Panc1 (cell line): ENCODE data around the gene GMNC. TPM values are rescaled to one million over a fixed set of nuclear protein-coding genes. Genes with fewer than 3 reads are reported as not detected.

Experiments used
- ATAC-seq: fragments of 200-7000 bp; cut with Tn5 transposase; 2 replicates; pipeline ENCODE4 v1.9.1; 2020; ENCODE audit warnings: mild to moderate bottlenecking, moderate library complexity
- BruUV-seq: library from RNA; stranded (reverse); fragments of 400-500 nt; replicated peaks from 2 replicates; lab custom pipeline; 2021; lab: Mats Ljungman, UMichigan
- CTCF ChIA-PET: fragments of 300-600 bp; sonication (Branson Sonifier 250); formaldehyde crosslinking; loops from one replicate; lab custom pipeline; 2022; ENCODE audit warnings: antibody characterized with exemption; lab: Charles Lee
- POLR2A ChIA-PET: fragments of 300-600 bp; sonication (Branson Sonifier 250); formaldehyde crosslinking; loops from one replicate; lab custom pipeline; 2022; ENCODE audit warnings: antibody characterized with exemption; lab: Charles Lee
- DNase-seq: peaks from one replicate; pipeline ENCODE4 v3.0.0-alpha.2; 2010; ENCODE audit warnings: low read depth, low spot score
- H3K27ac ChIP-seq: 2 replicates; pipeline ENCODE4 v1.5.1; 2011; ENCODE audit warnings: mild to moderate bottlenecking, low read length, inconsistent platforms
- H3K27me3 ChIP-seq: fragments of 200-500 bp; sonication (Bioruptor generic); 2 replicates; pipeline ENCODE4 v1.6.0; 2014; ENCODE audit warnings: low read length, inconsistent platforms; ENCODE audit not compliant: control insufficient read depth, insufficient read depth
- H3K36me3 ChIP-seq: fragments of 200-500 bp; sonication (Bioruptor generic); 2 replicates; pipeline ENCODE4 v1.5.1; 2014; ENCODE audit warnings: inconsistent platforms, mild to moderate bottlenecking, low read length, moderate library complexity; ENCODE audit not compliant: control insufficient read depth, insufficient read depth
- H3K4me1 ChIP-seq: 2 replicates; pipeline ENCODE4 v1.5.1; 2011; ENCODE audit warnings: inconsistent platforms, mild to moderate bottlenecking, low read length, moderate library complexity; ENCODE audit not compliant: control insufficient read depth, insufficient read depth
- H3K4me3 ChIP-seq, 2 experiments: 2 replicates each; pipeline ENCODE4 v1.5.1; 2011 to 2012; ENCODE audit warnings: low read depth in 2 of 2, low read length in 2 of 2, mild to moderate bottlenecking in 2 of 2, inconsistent platforms in 1 of 2, moderate library complexity in 1 of 2
- H3K9me3 ChIP-seq: fragments of 200-500 bp; sonication (Bioruptor generic); 2 replicates; pipeline ENCODE4 v1.5.1; 2014; ENCODE audit warnings: low read depth, mild to moderate bottlenecking, inconsistent platforms, low read length, moderate library complexity; ENCODE audit not compliant: control insufficient read depth, insufficient read depth
- POLR2AphosphoS5 ChIP-seq: IDR thresholded peaks from 2 replicates; pipeline ENCODE4 v1.6.1; 2012; ENCODE audit warnings: mild to moderate bottlenecking, low read depth, low read length, moderate library complexity
- REST ChIP-seq, 2 experiments: IDR thresholded peaks; 2 replicates each; pipeline ENCODE4 v1.6.1; 2011 to 2012; ENCODE audit warnings: low read depth in 2 of 2, control low read depth in 1 of 2, low read length in 1 of 2, mild to moderate bottlenecking in 1 of 2, moderate library complexity in 1 of 2; ENCODE audit not compliant: insufficient read depth in 1 of 2
- SIN3A ChIP-seq: IDR thresholded peaks from 2 replicates; pipeline ENCODE4 v1.6.1; 2012; ENCODE audit warnings: low read depth, mild to moderate bottlenecking, low read length, moderate library complexity, borderline replicate concordance; ENCODE audit not compliant: insufficient read depth
- TCF7L2 ChIP-seq: IDR thresholded peaks from 2 replicates; pipeline ENCODE4 v1.6.1; 2011; ENCODE audit warnings: mild to moderate bottlenecking, low read depth, low read length, inconsistent platforms
- in situ Hi-C: cut with HindIII; loops from 2 replicates; pipeline ENCODE4 v1.10.0; 2016; ENCODE audit warnings: low sequenced_read_pairs, low pct_unique_long_range_greater_than_20kb
- intact Hi-C: fragments of 100-400 bp; cut with micrococcal nuclease; formaldehyde crosslinking; loops from one replicate; pipeline ENCODE4 v1.10.0; 2022; ENCODE audit not compliant: unreplicated experiment
- total RNA-seq: library from RNA; stranded (reverse); gene quantifications from one replicate; pipeline ENCODE4 v1.2.1, GENCODE V29; 2021; ENCODE audit not compliant: unreplicated experiment
- TF ChIP-seq, protein P1 (sequence below): fragments of 450-650 bp; IDR thresholded peaks from 2 replicates; pipeline ENCODE4 v1.5.1; 2017; ENCODE audit warnings: mild to moderate bottlenecking

GMNC gene
- total RNA-seq, 1 experiment from 2014 or later = not detected

- H3K27me3 ChIP-seq = no peaks in the 10 kb centered on the region
- POLR2A ChIA-PET = no interaction called here
Measured at GRCh38 chr3:190809351-190809750, 53.1 kb downstream of the GMNC start.

DNA sequence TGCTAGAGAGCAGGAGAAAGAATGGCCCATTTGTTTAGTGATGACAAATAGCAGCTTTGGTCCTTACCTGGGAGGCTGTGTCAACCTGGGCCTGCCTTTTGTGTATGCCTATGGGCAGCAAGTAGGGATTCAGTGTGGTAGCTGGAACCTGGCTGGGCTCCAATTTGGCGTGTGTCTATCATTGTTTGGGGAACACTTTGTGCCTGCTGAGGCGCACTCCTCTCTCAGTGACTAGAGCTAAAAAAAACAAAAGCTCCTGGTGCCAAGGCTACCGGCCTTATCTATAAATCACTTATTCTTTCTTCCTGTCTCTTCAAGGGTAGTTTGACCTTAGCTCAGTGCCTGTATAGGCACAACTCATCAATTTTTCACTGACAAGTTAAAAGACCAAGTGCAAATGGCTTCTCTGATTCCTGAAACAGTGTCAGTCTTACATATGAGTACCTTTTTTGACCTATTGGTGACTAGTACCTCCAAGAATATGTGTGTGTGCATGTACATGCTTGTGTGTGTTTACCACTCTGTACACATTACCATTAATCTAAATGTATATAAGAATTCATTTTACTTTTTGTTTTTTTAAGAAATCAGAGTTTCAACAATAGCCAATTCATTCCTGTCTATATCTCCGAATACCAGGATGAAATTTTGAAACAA is 54.6 kb downstream of the GMNC start:
- DNase-seq = no peak
- intact Hi-C loops (no loop called here), in situ Hi-C loops (no loop called here)
- POLR2A ChIA-PET = interaction anchor here (0.7 kb wide), 1 partner anchor 244 kb away, joined by 3 read pairs; no protein-coding TSS in a partner anchor
- Histone ChIP-seq H3K27me3 (no peaks in the 10 kb centered on the region), H3K9me3 (no peaks in the 10 kb centered on the region), H3K4me3 (no peak overlapping the region), H3K27ac (no peak overlapping the region), H3K36me3 (no peaks in the 10 kb centered on the region), H3K4me1 (peaks cover 4% of the 10 kb centered on the region; the same call in 1 of the 2 replicates)
- ATAC-seq = no peak
- TF ChIP-seq, protein P1, sequence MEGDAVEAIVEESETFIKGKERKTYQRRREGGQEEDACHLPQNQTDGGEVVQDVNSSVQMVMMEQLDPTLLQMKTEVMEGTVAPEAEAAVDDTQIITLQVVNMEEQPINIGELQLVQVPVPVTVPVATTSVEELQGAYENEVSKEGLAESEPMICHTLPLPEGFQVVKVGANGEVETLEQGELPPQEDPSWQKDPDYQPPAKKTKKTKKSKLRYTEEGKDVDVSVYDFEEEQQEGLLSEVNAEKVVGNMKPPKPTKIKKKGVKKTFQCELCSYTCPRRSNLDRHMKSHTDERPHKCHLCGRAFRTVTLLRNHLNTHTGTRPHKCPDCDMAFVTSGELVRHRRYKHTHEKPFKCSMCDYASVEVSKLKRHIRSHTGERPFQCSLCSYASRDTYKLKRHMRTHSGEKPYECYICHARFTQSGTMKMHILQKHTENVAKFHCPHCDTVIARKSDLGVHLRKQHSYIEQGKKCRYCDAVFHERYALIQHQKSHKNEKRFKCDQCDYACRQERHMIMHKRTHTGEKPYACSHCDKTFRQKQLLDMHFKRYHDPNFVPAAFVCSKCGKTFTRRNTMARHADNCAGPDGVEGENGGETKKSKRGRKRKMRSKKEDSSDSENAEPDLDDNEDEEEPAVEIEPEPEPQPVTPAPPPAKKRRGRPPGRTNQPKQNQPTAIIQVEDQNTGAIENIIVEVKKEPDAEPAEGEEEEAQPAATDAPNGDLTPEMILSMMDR = no peak
- TF ChIP-seq TCF7L2 (no peak), SIN3A (no peak), REST (IDR thresholded peaks at IDR 0.05; ENCODE audit: insufficient read depth in 1 of 2, low read depth in 2 of 2, low read length in 1 of 2) (no peak), POLR2AphosphoS5 (no peak)
- BruUV-seq = no TSS peak
- CTCF ChIA-PET = no interaction called here

More at GRCh38 chr3:190809351-190809750, 53.1 kb downstream of the GMNC start:
- intact Hi-C loops = no loop called here
- no peak for DNase-seq
- Histone ChIP-seq H3K27ac (no peak overlapping the region), H3K36me3 (no peaks in the 10 kb centered on the region), H3K4me3 (no peak overlapping the region), H3K4me1 (peaks cover 4% of the 10 kb centered on the region; the same call in 1 of the 2 replicates), H3K9me3 (no peaks in the 10 kb centered on the region)
- CTCF ChIA-PET = no interaction called here
- in situ Hi-C loops = no loop called here
- no peak for TF ChIP-seq REST (IDR thresholded peaks at IDR 0.05; ENCODE audit: insufficient read depth in 1 of 2, low read depth in 2 of 2, low read length in 1 of 2)
- no TSS peak for BruUV-seq
- ATAC-seq = no peak
